Transverse colon (tissue), 4 donors: ENCODE measurements around the gene VSTM2L.

Source experiments
- EP300 ChIP-seq: sonication (generic); formaldehyde crosslinking; IDR thresholded peaks from one replicate; pipeline ENCODE4 v1.6.1; 2017; ENCODE audit warnings: antibody characterized with exemption, low read depth
- POLR2AphosphoS5 ChIP-seq, 3 donors: sonication (generic); formaldehyde crosslinking; IDR thresholded peaks; one replicate each; pipeline ENCODE4 v1.6.1; 2016; ENCODE audit warnings: antibody characterized with exemption in 3 of 3
- TF ChIP-seq, protein P1 (sequence below), 5 experiments: fragments of 200-600 bp in 3 of 5; fragments of 450-650 bp in 2 of 5; sonication (generic) in 3 of 5; IDR thresholded peaks; 1 replicate in 2 of 5; 2 replicates in 3 of 5; pipeline ENCODE4 v1.5.1; 2016 to 2017; ENCODE audit warnings: antibody characterized with exemption in 5 of 5, inconsistent platforms in 3 of 5, mild to moderate bottlenecking in 2 of 5, moderate library complexity in 1 of 5

DNA sequence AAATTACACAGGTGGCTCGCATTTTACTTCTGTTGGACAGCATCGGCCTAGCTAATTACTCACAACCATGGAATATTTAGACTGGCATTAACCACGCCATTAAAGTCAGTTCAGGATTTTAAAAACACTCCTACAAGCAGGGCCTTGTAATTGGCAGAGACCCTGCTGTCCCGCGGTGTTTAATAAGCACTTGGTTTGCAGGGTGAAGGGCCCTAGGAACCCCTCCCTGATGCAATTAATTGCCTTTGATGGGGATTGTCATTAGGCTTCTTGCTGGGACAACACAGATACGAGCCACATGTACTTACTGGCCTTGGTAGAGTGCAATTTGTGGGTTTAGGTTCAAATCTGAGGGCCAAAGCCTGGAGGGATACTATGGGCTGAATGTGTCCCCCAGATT, 7.8 kb upstream of the VSTM2L start:
- TF ChIP-seq, protein P1, sequence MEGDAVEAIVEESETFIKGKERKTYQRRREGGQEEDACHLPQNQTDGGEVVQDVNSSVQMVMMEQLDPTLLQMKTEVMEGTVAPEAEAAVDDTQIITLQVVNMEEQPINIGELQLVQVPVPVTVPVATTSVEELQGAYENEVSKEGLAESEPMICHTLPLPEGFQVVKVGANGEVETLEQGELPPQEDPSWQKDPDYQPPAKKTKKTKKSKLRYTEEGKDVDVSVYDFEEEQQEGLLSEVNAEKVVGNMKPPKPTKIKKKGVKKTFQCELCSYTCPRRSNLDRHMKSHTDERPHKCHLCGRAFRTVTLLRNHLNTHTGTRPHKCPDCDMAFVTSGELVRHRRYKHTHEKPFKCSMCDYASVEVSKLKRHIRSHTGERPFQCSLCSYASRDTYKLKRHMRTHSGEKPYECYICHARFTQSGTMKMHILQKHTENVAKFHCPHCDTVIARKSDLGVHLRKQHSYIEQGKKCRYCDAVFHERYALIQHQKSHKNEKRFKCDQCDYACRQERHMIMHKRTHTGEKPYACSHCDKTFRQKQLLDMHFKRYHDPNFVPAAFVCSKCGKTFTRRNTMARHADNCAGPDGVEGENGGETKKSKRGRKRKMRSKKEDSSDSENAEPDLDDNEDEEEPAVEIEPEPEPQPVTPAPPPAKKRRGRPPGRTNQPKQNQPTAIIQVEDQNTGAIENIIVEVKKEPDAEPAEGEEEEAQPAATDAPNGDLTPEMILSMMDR (IDR thresholded peaks at IDR 0.05), result no peak
- TF ChIP-seq EP300, result no peak
- TF ChIP-seq POLR2AphosphoS5 (IDR thresholded peaks at IDR 0.05), result no peak
